Mammary microvascular endothelial cell (primary cell): Measurements from ENCODE around the gene ELN. TPM values are rescaled to one million over a fixed set of nuclear protein-coding genes. Genes with fewer than 3 reads are reported as not detected.

Experiments used
- total RNA-seq: library from RNA; depleted of rRNA; stranded (reverse); fragments of >200 nt; gene quantifications from 2 replicates; pipeline ENCODE4 v1.2.3, GENCODE V29; 2015

Gene ELN
- 0.25 and 1.8 TPM in 2 replicates for total RNA-seq

GRCh38 chr7:74027683-74028320 is at the start of gene ELN:
TSS of gene ELN (plus strand) at chr7:74028173. CDS start at chr7:74028188, 15 bp downstream.

GRCh38 chr7:74083117-74083876 is 55.3 kb downstream of the ELN start, which contains the start of gene LIMK1:
TSS of gene LIMK1 (plus strand) at chr7:74083804. CDS start at chr7:74083991, 187 bp downstream.

Other genes starting within 250 kb of the ELN start
- gene CLDN4, start 197.2 kb upstream of the ELN start, total RNA-seq: 0.10 and 0.27 TPM in 2 replicates
- 3.1 and 6.0 TPM in 2 replicates for gene METTL27, start 185.7 kb upstream of the ELN start, total RNA-seq
- gene TMEM270, start 167.0 kb upstream of the ELN start, total RNA-seq: not detected in 2 replicates
- 32.0 and 41.5 TPM in 2 replicates for gene LIMK1, start 55.6 kb downstream of the ELN start, total RNA-seq
- 379 and 398 TPM in 2 replicates for gene EIF4H, start 146.2 kb downstream of the ELN start, total RNA-seq
- gene LAT2, start 181.8 kb downstream of the ELN start, total RNA-seq: 0.33 and 1.6 TPM in 2 replicates
- 41.6 and 43.0 TPM in 2 replicates for gene RFC2, start 226.2 kb downstream of the ELN start, total RNA-seq